ENCODE data around the gene OR8G1. TPM values are rescaled to one million over a fixed set of nuclear protein-coding genes. Genes with fewer than 3 reads are reported as not detected.

OR8G1 gene
- total and polyA plus RNA-seq, 2 donors (not counting 1 experiment from before 2014, with no cell fraction given): not detected

DNA sequence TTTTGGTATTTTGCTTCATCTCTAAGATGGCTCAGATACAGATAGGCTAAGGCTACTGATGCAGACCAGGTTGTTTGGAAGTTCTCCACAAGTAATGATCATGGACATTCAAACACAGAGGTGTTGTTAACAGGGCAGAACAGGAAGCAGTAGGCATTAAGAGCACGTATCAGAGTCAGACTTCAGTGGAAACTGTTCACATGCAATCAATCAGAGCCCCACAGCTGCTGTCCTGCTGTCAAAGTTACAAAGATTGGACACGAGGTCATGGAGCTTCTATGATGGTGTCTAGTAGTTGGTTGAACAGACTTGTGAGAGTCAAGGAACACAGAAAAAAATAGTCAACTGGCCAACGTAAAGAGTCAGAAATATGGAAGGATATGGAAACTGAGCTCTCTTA lies 37.9 kb upstream of the OR8G1 start:
- WGBS (ENCODE audit: insufficient coverage): 62% methylated on average over 2 of the region's 3 CpGs
- H3K27me3 ChIP-seq (replicated peaks in 1 of 4; ENCODE audit: control extremely low read depth in 1 of 4, control insufficient read depth in 3 of 4, insufficient read depth in 4 of 4, low read length in 3 of 4): no peaks in the 10 kb centered on the region
- H3K4me1 ChIP-seq (ENCODE audit: control insufficient read depth in 2 of 2, insufficient read depth in 2 of 2, low read length in 2 of 2): no peaks in the 10 kb centered on the region
- Mint-ChIP-seq H3K27me3 (peaks cover 3% of the 10 kb centered on the region), H3K4me3 (no peak overlapping the region), H3K9me3 (ENCODE audit: insufficient read depth) (no peaks in the 10 kb centered on the region), H3K27ac (no peak overlapping the region), H3K4me1 (no peaks in the 10 kb centered on the region)
- no peak overlapping the region for H2AFZ ChIP-seq (ENCODE audit: insufficient read depth, low read depth, low read length, poor library complexity, severe bottlenecking)
- TF ChIP-seq, protein P1, sequence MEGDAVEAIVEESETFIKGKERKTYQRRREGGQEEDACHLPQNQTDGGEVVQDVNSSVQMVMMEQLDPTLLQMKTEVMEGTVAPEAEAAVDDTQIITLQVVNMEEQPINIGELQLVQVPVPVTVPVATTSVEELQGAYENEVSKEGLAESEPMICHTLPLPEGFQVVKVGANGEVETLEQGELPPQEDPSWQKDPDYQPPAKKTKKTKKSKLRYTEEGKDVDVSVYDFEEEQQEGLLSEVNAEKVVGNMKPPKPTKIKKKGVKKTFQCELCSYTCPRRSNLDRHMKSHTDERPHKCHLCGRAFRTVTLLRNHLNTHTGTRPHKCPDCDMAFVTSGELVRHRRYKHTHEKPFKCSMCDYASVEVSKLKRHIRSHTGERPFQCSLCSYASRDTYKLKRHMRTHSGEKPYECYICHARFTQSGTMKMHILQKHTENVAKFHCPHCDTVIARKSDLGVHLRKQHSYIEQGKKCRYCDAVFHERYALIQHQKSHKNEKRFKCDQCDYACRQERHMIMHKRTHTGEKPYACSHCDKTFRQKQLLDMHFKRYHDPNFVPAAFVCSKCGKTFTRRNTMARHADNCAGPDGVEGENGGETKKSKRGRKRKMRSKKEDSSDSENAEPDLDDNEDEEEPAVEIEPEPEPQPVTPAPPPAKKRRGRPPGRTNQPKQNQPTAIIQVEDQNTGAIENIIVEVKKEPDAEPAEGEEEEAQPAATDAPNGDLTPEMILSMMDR (IDR thresholded peaks at IDR 0.05): no peak
- no peak for TF ChIP-seq EZH2 (IDR thresholded peaks at IDR 0.05; ENCODE audit: borderline replicate concordance, insufficient read depth, low read depth, low read length, poor library complexity, severe bottlenecking)
- no peaks in the 10 kb centered on the region for H4K20me1 ChIP-seq (ENCODE audit: control insufficient read depth, insufficient read depth, low read length, poor library complexity, severe bottlenecking)
- POLR2A ChIA-PET: no interaction called here
- no peak overlapping the region for H3K4me2 ChIP-seq (replicated peaks; ENCODE audit: low read depth, low read length, poor library complexity, severe bottlenecking)
- DNase-seq: no peak
- ATAC-seq (ENCODE audit: low read depth): no peak
- no peaks in the 10 kb centered on the region for H3K79me2 ChIP-seq (ENCODE audit: control insufficient read depth, insufficient read depth, low read length)
- no peak overlapping the region for H3K4me3 ChIP-seq (ENCODE audit: control extremely low read depth in 1 of 5, extremely low read depth in 1 of 5, insufficient read depth in 1 of 5, low read depth in 2 of 5, low read length in 4 of 5)
- no peak overlapping the region for H3K9ac ChIP-seq (ENCODE audit: low read length)
- no peaks in the 10 kb centered on the region for H3K9me3 ChIP-seq (ENCODE audit: control extremely low read depth in 1 of 3, control insufficient read depth in 2 of 3, insufficient read depth in 1 of 3, low read length in 2 of 3)
- no peaks in the 10 kb centered on the region for H3K36me3 ChIP-seq (replicated peaks in 1 of 2; ENCODE audit: control extremely low read depth in 1 of 2, control insufficient read depth in 1 of 2, extremely low read depth in 1 of 2, insufficient read depth in 2 of 2, low read length in 1 of 2)
- CTCF ChIA-PET: no interaction called here
- H3K27ac ChIP-seq (ENCODE audit: low read length in 2 of 2): no peak overlapping the region
- intact Hi-C loops (cut with micrococcal nuclease): no loop called here

DNA sequence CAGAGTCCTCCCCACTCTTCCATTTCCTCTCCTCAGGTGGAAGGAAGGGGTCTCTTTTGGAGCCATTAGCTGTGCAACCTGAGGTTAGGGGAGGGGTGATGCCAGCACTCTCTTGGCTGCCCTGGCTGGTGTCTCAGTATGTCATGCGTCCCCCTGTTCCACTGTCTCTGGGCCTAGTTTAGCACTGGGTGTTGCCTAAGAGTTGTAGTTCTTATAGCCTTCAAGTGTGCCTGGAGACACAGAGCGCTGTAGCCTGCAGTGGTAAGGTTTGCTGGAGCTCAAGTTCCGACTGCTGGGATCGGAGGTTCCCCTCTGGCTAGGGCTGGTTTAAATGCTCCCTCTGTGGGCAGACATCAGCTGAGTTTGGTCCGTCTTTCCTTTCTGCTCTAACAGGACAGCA lies 36.9 kb upstream of the OR8G1 start:
- TF ChIP-seq, protein P1 (IDR thresholded peaks at IDR 0.05): no peak
- TF ChIP-seq EZH2 (IDR thresholded peaks at IDR 0.05; ENCODE audit: borderline replicate concordance, insufficient read depth, low read depth, low read length, poor library complexity, severe bottlenecking): no peak
- no peak for ATAC-seq (ENCODE audit: low read depth)
- Histone ChIP-seq H4K20me1 (ENCODE audit: control insufficient read depth, insufficient read depth, low read length, poor library complexity, severe bottlenecking) (no peaks in the 10 kb centered on the region), H3K4me1 (ENCODE audit: control insufficient read depth in 2 of 2, insufficient read depth in 2 of 2, low read length in 2 of 2) (no peaks in the 10 kb centered on the region), H3K9me3 (ENCODE audit: control extremely low read depth in 1 of 3, control insufficient read depth in 2 of 3, insufficient read depth in 1 of 3, low read length in 2 of 3) (no peaks in the 10 kb centered on the region), H3K9ac (ENCODE audit: low read length) (no peak overlapping the region), H3K27ac (ENCODE audit: low read length in 2 of 2) (no peak overlapping the region), H3K4me2 (replicated peaks; ENCODE audit: low read depth, low read length, poor library complexity, severe bottlenecking) (no peak overlapping the region), H3K36me3 (replicated peaks in 1 of 2; ENCODE audit: control extremely low read depth in 1 of 2, control insufficient read depth in 1 of 2, extremely low read depth in 1 of 2, insufficient read depth in 2 of 2, low read length in 1 of 2) (no peaks in the 10 kb centered on the region), H3K79me2 (ENCODE audit: control insufficient read depth, insufficient read depth, low read length) (no peaks in the 10 kb centered on the region), H3K4me3 (ENCODE audit: control extremely low read depth in 1 of 5, extremely low read depth in 1 of 5, insufficient read depth in 1 of 5, low read depth in 2 of 5, low read length in 4 of 5) (no peak overlapping the region), H3K27me3 (replicated peaks in 1 of 4; ENCODE audit: control extremely low read depth in 1 of 4, control insufficient read depth in 3 of 4, insufficient read depth in 4 of 4, low read length in 3 of 4) (no peaks in the 10 kb centered on the region), H2AFZ (ENCODE audit: insufficient read depth, low read depth, low read length, poor library complexity, severe bottlenecking) (no peak overlapping the region)
- no peak for DNase-seq
- intact Hi-C loops (cut with micrococcal nuclease): no loop called here
- no peaks in the 10 kb centered on the region for H3K4me1 Mint-ChIP-seq
- H3K4me3 Mint-ChIP-seq: no peak overlapping the region
- WGBS (ENCODE audit: insufficient coverage): 97% methylated on average over 4 of the region's 5 CpGs
- H3K27me3 Mint-ChIP-seq: no peaks in the 10 kb centered on the region
- no peaks in the 10 kb centered on the region for H3K9me3 Mint-ChIP-seq (ENCODE audit: insufficient read depth)
- CTCF ChIA-PET: no interaction called here
- POLR2A ChIA-PET: no interaction called here
- H3K27ac Mint-ChIP-seq: no peak overlapping the region
